Measurements from ENCODE around the gene MMP20.

- TF ChIP-seq, protein P1, sequence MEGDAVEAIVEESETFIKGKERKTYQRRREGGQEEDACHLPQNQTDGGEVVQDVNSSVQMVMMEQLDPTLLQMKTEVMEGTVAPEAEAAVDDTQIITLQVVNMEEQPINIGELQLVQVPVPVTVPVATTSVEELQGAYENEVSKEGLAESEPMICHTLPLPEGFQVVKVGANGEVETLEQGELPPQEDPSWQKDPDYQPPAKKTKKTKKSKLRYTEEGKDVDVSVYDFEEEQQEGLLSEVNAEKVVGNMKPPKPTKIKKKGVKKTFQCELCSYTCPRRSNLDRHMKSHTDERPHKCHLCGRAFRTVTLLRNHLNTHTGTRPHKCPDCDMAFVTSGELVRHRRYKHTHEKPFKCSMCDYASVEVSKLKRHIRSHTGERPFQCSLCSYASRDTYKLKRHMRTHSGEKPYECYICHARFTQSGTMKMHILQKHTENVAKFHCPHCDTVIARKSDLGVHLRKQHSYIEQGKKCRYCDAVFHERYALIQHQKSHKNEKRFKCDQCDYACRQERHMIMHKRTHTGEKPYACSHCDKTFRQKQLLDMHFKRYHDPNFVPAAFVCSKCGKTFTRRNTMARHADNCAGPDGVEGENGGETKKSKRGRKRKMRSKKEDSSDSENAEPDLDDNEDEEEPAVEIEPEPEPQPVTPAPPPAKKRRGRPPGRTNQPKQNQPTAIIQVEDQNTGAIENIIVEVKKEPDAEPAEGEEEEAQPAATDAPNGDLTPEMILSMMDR (IDR thresholded peaks at IDR 0.05): no peak
- no peak for TF ChIP-seq POLR2A (IDR thresholded peaks at IDR 0.05)
Measured at GRCh38 chr11:102622258-102622657, 2.9 kb downstream of the MMP20 start.
